Embryonic facial prominence (tissue), 1 donor: ENCODE results near the gene LEAP2.

ENCODE experiments used
- DNase-seq: peaks from one replicate; pipeline ENCODE4 v3.0.0-alpha.2; 2016; ENCODE audit errors: extremely low spot score

The LEAP2 gene

GRCh38 chr5:132877938-132878337 lies 4.5 kb downstream of the LEAP2 start:
- no peak for DNase-seq

GRCh38 chr5:132883261-132883834 lies 9.9 kb downstream of the LEAP2 start:
- no peak for DNase-seq

GRCh38 chr5:132884548-132884947 lies 11.1 kb downstream of the LEAP2 start:
- DNase-seq, result no peak

GRCh38 chr5:132886064-132886823 lies 12.8 kb downstream of the LEAP2 start:
- DNase-seq, result no peak

- DNase-seq, result no peak
Observed at GRCh38 chr5:132887283-132887682, 13.8 kb downstream of the LEAP2 start.

- no peak for DNase-seq
Observed at GRCh38 chr5:132889501-132889900, 16.0 kb downstream of the LEAP2 start.

- no peak for DNase-seq
Observed at GRCh38 chr5:132890817-132891216, 17.3 kb downstream of the LEAP2 start.

- no peak for DNase-seq
Observed at GRCh38 chr5:132895719-132896305, 22.3 kb downstream of the LEAP2 start.

- no peak for DNase-seq
Observed at GRCh38 chr5:132896685-132897084, 23.2 kb downstream of the LEAP2 start.

- no peak for DNase-seq
Observed at GRCh38 chr5:132898094-132898493, 24.6 kb downstream of the LEAP2 start.

- DNase-seq, result no peak
Observed at GRCh38 chr5:132901036-132901435, 27.6 kb downstream of the LEAP2 start.

GRCh38 chr5:132901730-132902129 lies 28.3 kb downstream of the LEAP2 start:
- no peak for DNase-seq

GRCh38 chr5:132905938-132906337 lies 32.5 kb downstream of the LEAP2 start:
- no peak for DNase-seq

- DNase-seq, result no peak
Observed at GRCh38 chr5:132907161-132907560, 33.7 kb downstream of the LEAP2 start.

GRCh38 chr5:132909702-132910101 lies 36.2 kb downstream of the LEAP2 start:
- no peak for DNase-seq

- DNase-seq, result no peak
Observed at GRCh38 chr5:132915681-132916080, 42.2 kb downstream of the LEAP2 start.

- no peak for DNase-seq
Observed at GRCh38 chr5:132916086-132916485, 42.6 kb downstream of the LEAP2 start.
